SK-N-SH treated with all-trans-retinoic acid at 6 μM for 48 hours (cell line): ENCODE results near the gene MEP1A.
"Not testable (repeated sequence)": the region's sequence is repeated elsewhere in the genome, so short reads cannot be mapped to it uniquely, and the experiment has no call there.

Experiments used
- ARNTL ChIP-seq: fragments of 450-650 bp; formaldehyde crosslinking; IDR thresholded peaks from 2 replicates; pipeline ENCODE4 v1.5.0; 2020; ENCODE audit warnings: low read depth, mild to moderate bottlenecking, moderate library complexity, borderline replicate concordance
- ESRRG ChIP-seq: fragments of 250-450 bp; sonication (Bioruptor Pico); IDR thresholded peaks from 2 replicates; pipeline ENCODE4 v1.6.1; 2021; ENCODE audit warnings: mild to moderate bottlenecking
- RARB ChIP-seq: fragments of 250-450 bp; sonication (Bioruptor Pico); IDR thresholded peaks from 2 replicates; pipeline ENCODE4 v1.8.0; 2021; ENCODE audit warnings: mild to moderate bottlenecking, moderate library complexity
- TF ChIP-seq, protein P1 (sequence below): fragments of 250-450 bp; sonication (Bioruptor Pico); IDR thresholded peaks from 2 replicates; pipeline ENCODE4 v1.8.0; 2020; ENCODE audit warnings: mild to moderate bottlenecking, moderate library complexity, borderline replicate concordance
- TF ChIP-seq, protein P2 (sequence below): fragments of 250-450 bp; sonication (Bioruptor Pico); IDR thresholded peaks from 2 replicates; pipeline ENCODE4 v1.8.0; 2021; ENCODE audit warnings: low read depth, mild to moderate bottlenecking, moderate library complexity, borderline replicate concordance

DNA sequence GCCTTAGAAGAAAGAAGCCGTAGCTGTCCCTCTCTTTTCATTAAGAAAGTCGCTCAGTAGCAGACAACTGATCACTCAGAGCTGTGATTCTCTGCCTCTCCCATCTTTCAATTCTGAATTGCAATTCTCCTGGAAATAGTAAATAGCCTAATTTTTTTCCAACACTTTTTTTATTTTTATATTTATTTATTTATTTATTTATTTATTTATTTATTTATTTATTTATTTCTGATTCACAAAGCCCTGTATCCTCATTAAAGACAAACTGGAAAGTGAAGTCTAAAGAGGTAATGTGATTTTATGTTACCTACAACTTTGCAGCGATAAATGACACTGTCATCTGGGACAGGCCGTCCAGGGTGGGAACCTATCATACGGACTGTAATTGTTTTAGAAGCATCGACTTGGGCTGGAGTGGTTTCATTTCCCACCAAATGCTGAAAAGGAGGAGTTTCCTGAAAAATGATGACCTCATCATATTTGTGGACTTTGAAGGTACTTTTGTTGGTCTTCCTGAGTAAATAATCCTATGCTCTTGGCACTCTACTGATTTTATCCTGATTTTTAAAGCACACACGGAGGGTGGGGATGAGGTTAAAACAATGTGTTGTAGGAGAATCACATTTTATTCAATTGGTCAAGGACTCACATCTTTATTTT lies 41.2 kb downstream of the MEP1A start:
- not testable (repeated sequence) for TF ChIP-seq ARNTL (CRISPR knock-in tag); ESRRG (CRISPR knock-in tag); RARB
- TF ChIP-seq, protein P1, sequence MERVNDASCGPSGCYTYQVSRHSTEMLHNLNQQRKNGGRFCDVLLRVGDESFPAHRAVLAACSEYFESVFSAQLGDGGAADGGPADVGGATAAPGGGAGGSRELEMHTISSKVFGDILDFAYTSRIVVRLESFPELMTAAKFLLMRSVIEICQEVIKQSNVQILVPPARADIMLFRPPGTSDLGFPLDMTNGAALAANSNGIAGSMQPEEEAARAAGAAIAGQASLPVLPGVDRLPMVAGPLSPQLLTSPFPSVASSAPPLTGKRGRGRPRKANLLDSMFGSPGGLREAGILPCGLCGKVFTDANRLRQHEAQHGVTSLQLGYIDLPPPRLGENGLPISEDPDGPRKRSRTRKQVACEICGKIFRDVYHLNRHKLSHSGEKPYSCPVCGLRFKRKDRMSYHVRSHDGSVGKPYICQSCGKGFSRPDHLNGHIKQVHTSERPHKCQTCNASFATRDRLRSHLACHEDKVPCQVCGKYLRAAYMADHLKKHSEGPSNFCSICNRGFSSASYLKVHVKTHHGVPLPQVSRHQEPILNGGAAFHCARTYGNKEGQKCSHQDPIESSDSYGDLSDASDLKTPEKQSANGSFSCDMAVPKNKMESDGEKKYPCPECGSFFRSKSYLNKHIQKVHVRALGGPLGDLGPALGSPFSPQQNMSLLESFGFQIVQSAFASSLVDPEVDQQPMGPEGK (CRISPR knock-in tag) = not testable (repeated sequence)
- TF ChIP-seq, protein P2, sequence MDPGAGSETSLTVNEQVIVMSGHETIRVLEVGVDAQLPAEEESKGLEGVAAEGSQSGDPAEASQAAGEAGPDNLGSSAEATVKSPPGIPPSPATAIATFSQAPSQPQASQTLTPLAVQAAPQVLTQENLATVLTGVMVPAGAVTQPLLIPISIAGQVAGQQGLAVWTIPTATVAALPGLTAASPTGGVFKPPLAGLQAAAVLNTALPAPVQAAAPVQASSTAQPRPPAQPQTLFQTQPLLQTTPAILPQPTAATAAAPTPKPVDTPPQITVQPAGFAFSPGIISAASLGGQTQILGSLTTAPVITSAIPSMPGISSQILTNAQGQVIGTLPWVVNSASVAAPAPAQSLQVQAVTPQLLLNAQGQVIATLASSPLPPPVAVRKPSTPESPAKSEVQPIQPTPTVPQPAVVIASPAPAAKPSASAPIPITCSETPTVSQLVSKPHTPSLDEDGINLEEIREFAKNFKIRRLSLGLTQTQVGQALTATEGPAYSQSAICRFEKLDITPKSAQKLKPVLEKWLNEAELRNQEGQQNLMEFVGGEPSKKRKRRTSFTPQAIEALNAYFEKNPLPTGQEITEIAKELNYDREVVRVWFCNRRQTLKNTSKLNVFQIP (CRISPR knock-in tag) = not testable (repeated sequence)
